HG02970 (cell line): ENCODE results near the gene TFF2.

Experiments used
- ATAC-seq: cut with Tn5 transposase; IDR thresholded peaks from one replicate; pipeline ENCODE4 v1.9.1; 2021; ENCODE audit warnings: mild to moderate bottlenecking, moderate library complexity, moderate number of reproducible peaks; ENCODE audit not compliant: unreplicated experiment, low FRiP score

Gene TFF2, protein sequence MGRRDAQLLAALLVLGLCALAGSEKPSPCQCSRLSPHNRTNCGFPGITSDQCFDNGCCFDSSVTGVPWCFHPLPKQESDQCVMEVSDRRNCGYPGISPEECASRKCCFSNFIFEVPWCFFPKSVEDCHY

DNA sequence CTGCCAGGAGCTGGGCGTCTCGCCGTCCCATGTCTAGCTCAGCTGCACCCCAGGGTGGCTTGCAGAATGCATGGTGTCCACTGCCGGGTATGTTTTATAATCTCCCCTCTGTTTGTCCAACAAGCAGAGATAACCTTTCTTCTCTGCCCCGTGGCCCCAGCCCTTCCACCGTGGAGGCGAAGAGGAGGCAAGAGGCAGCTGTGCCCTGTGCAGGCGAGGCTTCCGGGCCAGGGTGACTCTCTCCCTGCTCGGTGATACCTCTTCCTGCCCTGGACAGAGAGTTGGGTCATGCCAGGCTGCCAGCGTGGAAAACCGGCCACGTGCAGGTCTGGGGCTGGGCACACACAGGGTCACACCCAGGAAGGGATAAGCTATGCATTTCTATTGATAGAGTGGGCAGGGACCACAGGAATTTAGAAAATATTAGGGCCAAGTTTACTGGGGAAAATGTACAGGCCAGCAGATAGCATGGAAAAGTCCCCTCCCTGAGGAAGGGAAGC is at the start of gene TFF2:
Gene TFF2, minus strand, starts transcription at position 68 of the 500 bp plus-strand sequence. Its CDS starts 37 bp downstream, at position 31.
- no peak for ATAC-seq

DNA sequence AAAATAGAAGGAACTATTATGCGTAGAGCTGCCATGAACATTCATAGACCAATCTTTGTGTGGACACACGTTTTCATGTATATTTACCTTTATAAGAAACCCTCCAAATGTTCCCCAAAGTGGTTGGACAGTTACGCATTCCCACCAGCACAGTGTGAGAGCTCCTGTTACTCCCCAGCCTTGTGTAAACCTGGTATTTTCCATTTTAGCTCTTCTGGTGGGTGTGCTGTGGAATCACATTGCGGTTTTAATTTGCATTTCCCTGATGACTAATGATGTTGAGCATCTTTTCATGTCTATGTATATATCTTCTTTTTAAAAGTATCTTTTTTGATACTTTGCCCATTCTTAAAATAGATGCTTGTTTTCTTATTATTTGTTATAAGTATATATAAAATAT is 49.7 kb upstream of the TFF2 start:
- no peak for ATAC-seq

DNA sequence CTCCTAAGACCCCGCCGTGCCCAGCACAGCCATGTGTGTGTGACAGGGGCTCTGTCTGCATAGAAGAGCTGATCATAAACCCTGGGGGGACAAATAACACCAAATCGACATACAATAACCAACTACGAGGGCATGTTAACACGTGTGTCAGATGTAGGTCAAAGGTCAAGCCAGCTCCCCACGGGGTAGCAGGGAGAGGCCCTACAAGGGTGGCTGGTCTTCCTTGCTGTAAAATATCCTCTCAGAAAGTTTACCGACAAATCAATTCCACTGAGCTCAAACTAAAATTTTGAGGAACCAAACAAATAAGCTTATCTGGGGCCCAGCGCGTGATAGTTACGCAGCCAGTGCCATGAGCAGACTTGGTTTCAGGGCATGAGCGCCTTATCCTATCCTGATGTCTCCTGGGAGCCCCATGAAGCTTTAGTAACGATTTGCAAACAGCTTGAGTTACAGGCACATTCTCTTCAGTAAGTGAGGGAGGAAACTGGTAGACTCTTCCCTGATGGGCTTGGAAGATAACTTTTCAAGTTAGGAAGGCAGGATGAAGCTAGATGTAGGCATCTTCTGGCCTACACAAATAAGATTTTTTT is 47.7 kb upstream of the TFF2 start:
- ATAC-seq: no peak

DNA sequence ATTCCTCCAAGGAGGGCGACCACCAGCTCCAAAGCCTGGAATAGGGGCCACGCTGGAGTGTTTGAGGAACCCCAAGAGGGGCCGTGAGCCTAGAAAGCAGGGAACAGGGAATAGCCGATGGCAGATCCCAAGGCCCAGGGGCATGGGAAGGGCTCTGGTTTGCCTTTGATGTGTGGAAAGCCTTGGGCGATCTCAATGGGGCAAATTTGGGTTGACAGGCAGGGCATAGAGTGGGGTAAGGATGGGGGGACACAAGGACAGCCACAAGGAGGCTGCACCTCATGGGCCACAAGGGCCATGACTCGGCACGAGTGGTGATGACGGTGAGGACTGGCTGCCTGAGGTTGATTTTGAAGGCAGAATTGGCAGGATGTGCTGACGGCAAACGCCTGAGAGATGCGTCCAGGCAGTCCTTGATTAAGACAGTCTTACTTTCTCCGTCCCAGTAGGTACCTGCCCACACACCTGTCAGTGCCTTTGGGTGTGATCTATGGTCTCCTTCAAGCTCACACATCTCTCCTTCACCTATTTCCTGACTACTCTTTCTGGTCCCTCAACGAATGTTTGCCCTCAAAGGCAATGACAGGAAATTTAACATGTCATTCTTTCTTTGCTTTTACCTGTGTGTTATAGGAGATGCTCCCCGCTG is 47.1 kb upstream of the TFF2 start:
- ATAC-seq: no peak

DNA sequence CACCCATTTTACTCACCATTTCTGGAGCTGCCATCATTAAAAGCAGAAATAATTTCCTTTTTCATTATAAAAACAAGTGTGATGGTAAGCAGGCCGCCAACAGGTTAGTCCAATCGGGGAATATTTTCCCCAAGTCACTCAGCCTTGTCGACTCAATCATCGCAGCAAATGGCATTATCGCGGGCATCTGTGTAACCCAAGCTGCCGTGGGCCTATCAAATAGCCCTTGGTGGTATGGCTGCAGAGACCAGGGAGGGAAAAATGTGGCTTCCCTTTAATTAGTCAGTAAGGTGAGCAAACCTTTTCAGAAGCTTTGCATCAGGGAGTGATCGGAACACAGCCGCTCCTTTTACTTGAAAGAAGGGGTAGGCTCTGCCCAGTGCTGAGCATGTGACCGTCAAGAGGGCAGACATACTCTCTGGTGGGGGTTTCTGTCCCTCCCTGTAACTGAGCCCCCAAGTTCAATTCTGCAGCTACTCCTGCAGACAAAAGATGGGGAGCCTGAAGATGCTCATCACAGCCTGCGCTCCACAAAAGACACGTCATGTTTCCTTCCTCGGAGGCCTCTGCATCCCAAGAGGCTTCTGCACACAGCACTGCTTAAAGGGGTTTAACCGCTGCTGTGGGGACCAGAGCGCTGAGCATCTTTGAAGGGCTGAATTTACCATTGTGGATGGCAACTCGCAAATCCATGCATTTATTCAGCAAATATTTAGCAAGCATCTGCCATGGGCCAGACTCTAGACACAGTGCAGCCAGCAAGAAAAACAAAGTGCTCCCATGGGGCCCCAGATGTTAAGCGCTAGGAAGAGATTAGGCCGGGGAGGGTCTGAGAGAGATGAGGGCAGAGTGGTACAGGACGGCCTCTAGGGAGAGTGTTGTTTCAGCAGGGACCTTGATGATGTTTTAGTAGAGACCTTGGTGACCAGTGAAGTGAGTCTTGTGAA is 46.3 kb upstream of the TFF2 start:
- ATAC-seq: no peak

DNA sequence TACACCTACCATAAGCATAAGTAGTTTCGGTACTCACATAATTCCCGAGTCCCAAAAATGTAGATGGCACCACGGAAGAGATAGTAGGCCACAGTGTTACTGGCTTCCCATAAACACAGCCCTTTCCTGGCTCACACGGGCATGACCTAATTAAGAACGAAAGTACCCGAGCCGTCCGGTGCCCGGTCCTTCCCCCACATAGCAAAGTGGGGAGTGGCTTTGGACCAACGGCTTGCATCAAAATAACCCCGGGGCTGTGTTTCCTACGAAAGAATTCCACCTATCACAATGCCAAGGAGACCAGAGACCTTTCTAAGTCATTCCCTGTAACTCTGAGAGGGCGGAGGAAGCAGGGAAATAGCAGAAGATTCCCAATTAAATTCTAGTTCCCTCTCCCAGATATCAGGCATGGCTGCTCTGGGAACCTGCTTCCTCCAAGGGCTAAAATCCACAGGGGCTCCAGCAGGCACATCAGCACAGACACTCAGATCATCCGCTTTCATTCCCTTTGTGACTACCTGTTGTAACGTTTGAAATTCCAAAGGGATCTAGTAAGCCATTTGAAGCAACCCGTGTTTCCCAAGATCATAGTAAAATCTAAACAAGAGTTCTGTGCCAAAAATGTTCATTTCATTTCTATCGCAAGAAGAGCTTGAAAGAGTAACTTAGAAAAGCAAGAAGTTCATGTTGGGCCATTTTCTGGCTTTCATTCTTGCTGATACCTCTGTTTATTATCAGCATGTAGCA is 45.3 kb upstream of the TFF2 start, which contains the start of gene TMPRSS3:
Gene TMPRSS3, minus strand, starts transcription at position 148 of the 747 bp plus-strand sequence. CDS start 635 bp downstream, outside the sequence.
- no peak for ATAC-seq

DNA sequence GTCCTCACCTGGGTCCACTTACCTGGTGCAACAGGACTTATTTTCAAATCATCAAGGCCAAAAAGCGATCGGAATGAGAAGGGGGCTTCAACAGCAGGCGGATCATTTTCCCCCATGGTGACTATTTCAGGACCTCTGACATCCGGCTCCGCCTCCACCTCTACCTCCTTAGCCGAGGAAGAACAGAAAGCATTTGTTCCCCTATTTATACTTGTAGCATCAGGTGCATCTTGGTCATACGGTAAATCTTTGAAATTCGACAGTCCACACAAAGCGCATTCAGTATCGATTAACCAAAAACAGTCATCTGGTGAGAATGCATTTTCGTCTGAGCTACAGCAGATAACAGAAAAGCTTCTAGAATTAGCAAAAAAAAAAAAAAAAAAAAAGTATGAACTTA is 44.5 kb upstream of the TFF2 start:
- no peak for ATAC-seq

DNA sequence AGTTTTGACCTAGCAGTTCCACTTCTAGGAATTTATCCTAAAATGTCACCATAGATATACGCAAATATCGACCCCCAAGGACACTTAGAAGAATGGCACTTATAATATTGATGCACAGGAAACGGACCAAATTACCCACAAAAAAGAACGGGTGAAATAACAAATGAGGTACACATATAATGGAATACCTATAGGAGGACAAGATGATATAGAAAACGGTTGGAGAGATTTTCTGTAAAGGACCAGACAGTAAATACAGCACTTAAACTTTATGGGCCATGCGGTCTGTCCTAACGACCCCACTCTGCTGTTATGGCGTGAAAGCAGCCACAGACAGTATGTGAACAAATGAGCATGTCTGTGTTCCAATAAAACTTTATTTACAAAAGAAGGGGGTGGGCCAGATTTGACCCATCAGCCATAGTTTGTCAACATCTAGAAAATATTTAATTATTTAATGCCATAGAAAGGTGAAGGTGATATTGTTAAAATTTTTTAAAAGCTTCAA is 42.7 kb upstream of the TFF2 start:
- no peak for ATAC-seq

DNA sequence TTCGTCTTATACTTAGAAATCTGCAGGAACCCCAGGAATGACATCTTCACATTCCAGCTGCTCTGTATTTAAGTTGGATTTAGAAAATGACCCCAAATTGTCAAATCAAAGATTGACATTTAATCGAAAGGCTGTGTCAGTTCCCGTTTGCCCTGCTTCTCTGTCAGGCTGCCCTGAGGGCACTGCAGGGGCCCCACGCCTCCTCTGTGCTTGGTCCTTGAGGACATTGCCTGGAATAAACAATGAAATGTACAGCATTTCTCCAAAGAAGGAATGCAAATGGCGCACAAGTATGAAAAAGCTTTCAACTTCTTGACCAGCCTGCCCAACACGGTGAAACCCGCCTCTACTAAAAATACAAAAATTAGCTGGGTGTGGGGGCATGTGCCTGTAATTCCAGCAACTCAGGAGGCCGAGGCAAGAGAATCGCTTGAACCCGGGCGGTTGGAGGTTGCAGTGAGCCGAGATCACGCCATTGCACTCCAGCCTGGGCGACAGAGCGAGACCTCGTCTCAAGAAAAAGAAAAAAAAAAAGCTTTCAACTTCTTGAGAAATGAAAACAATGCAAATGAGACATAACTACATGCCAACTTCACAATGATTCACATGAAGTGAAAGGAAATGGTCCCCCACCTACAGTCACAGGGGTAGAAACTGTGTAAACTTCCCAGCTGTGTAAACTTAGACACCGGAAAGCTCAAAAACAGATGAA is 42.1 kb upstream of the TFF2 start:
- peak; percentile 49 for ATAC-seq

DNA sequence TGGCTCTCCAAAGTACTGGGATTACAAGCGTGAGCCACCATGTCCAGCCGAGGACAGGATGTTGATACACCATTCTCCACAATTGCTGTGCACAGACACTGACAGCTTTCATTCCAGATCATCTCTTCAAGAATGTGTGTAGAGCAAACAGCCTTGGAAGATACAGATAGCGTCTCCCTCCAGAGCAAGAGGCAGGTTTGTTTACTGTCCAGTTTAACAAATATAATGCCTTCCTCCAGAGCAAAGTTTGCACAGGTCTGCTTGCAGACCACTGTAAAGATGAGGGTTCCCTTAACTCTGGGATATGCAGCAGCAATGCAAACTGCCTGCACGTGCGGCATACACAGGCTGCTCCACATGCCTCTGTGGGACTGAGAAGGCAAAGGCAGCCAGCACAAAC is 40.5 kb upstream of the TFF2 start:
- ATAC-seq: no peak

DNA sequence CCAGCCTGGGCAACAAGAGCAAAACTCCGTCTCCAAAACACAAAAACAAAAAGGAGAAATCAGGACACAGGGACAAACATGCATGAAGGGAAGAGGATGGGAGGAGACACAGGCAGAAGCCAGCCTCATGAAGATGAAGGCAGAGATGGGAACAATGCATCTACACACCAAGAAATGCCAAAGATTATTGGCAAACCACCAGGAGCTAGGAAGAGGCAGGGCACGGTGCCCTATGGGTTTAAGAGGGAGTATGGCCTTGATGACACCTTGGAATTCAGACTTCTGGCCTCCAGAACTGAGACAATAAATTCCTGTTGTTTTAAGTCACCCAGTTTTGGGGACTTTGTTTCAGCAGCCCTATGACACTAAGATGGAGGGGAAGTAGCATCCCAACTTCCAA is 39.9 kb upstream of the TFF2 start:
- no peak for ATAC-seq

DNA sequence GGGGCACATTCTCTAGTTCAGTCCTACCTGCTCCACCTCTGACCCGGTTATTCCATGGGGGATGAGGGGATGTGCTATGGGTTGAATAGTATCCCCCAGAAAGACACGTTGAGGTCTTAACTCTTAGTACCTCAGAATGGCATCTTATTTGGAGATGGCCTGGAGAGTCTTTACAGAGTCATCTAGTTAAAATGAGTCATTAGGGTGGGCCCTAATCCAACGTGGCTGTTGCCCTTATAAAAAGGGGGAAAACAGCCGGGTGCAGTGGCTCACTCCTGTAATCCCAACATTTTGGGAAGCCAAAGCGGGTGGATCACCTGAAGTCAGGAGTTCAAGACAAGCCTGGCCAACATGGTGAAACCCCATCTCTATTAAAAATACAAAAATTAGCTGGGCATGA is 39.4 kb upstream of the TFF2 start:
- no peak for ATAC-seq

DNA sequence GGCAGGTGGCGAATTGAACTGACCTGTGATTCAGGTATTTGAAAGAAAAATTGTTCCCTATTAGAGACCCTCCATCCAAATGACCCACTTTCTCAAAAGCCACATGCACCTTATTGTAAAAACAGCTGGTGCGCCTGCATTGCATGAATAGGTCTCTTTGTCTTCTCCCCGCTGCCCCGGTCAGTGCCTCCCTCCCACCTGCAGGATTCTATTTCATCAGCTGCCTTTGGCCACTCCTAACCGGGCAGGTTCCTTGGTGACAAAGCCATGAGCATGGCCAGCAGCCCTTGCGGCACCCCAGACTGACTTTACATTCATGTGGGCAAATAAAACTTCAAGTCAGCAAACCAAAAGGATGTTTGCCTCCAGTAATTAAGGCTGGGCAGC is 38.6 kb upstream of the TFF2 start:
- ATAC-seq: no peak

DNA sequence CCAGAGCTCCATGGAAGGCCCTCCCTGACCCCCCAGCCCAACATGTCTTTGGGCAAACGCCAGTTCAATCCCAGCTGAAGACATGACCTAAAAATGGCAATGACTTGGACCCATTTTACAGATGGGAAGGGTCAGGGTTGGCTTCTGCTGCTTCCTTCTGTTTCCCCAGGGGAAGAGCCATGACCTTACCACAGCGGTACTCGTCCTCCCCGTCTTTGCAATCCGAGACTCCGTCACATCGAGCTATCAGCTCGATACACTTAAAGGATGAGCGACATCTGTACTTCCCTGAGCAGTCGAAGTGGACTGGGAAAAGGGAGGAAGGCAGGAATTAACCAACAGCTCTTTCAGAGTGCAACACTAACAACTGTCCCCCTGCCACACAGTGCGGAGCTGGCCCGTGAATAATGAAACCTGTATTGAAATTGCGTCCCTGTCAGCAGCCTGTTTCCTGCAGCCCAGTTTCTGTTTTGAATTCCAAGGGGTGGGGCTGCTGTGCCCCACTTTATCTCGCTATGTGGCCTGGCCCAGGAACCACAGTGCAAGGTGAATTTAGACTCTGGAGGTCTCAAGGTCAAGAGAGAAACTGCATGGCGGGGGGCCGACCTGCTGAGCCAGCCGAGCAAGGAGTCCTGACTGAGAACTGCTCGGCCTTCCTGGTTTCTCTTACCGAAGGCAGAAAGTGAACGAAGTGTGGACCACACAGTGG is 38.1 kb upstream of the TFF2 start:
- no peak for ATAC-seq

DNA sequence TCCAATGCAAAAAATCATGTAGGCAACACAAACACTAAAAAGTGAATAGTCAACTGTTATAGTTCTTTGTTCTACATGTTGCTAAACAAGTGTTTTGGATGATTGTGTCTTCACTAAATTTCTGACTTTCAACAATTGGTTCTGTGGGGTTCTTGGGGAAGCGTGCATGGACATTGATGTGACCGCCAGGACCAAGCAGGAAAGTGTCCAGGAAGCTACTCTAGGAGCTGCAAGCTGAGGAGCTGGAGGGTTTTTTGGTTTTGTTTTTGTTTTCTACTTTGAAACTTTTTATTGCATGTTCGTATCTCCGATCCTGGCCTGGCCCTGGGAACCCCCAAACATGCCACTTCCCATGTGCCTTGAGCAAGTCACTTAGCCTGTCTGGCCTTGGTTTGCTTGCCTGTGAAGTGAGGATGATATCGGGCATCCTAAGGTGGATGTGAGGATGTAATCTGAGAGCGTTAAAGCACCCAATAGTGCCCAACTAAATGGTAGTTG is 37.1 kb upstream of the TFF2 start:
- no peak for ATAC-seq

DNA sequence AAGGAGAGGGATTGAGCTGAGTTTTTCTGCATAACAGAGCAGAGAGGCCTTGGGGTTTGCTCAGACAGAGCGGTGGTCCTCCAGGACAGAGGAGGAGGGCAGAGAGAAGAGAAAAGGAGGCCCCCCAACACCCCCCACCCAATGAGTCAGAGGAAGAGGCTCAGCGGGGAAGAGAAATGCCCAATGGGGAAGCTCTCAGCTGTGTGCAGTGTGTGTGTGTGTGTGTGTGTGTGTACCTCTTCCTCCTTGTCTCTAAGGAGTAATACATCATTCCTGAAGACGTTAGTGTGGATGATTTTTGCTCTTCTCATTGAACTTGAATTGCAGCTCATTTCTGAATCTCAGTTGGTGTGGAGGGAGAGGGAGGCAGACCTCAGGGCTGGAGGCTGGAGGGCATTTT is 36.4 kb upstream of the TFF2 start:
- ATAC-seq: no peak

DNA sequence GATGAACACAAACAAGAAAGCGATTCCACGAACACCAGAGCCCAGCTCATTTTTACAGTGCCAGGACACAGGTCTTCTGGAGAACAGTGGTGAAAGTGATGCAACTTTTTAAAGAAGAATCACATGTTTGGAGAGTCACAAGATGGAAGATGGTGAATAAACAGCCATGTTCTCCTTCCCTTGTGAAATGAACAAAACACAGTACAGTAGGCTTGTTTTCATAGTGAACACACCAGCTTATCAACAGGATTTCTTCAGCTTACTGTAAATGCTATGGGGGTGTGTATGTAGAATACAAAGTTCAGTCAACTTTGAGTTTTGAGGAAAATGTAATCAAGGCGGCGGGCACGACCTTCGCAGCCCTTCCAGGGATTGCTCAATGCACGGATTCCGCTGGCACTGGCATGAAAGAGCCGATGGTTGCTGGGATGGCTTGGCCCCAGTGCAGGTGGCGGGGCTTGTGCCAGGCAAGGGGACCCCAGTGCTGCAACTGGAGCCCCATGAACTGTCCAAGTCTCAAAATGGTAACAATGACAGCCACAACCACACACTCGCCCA is 35.3 kb upstream of the TFF2 start:
- no peak for ATAC-seq

DNA sequence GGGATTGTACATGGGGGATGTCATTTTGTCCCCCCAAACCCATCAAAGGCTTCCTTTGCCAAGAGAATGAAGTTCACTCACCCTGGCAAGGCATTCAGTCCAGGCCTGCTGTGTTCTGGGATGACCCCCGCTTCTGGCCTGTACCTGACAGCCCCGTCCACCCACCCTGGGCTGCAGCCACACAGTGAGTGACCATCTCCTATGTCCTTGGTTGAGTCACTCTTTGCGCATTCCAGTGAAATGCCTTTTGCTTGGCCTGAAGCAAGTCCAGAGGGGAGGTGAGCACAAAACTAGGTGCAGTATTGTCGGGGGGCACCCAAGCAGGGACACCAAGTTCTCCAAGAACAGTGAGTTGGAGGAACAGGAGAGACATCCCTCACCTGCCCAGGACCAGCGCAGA is 34.8 kb upstream of the TFF2 start:
- no peak for ATAC-seq
